Aorta (tissue), 5 donors: ENCODE results near the gene AUH. TPM values are rescaled to one million over a fixed set of nuclear protein-coding genes. Genes with fewer than 3 reads are reported as not detected.
"Not testable (repeated sequence)": the region's sequence is repeated elsewhere in the genome, so short reads cannot be mapped to it uniquely, and the experiment has no call there.

ENCODE experiments used
- ATAC-seq: fragments of 200-7000 bp; cut with Tn5 transposase; one replicate; pipeline ENCODE4 v1.9.1; 2022; ENCODE audit warnings: moderate library complexity; ENCODE audit not compliant: low FRiP score
- DNase-seq, 2 donors: peaks; one replicate each; pipeline ENCODE4 v3.0.0-alpha.2; 2020
- H3K27ac ChIP-seq, 2 donors: one replicate each; pipeline ENCODE4 v1.5.1; 2013; ENCODE audit warnings: low read length in 2 of 2, mild to moderate bottlenecking in 2 of 2, moderate library complexity in 2 of 2, control low read depth in 1 of 2, inconsistent platforms in 1 of 2, low read depth in 1 of 2
- H3K27me3 ChIP-seq, 2 donors: one replicate each; pipeline ENCODE4 v1.6.1; 2013; ENCODE audit warnings: control low read depth in 1 of 2, low read length in 1 of 2, mild to moderate bottlenecking in 1 of 2, moderate library complexity in 1 of 2; ENCODE audit not compliant: insufficient read depth in 2 of 2, control insufficient read depth in 1 of 2
- H3K36me3 ChIP-seq, 2 donors: one replicate each; pipeline ENCODE4 v1.6.1; 2013; ENCODE audit warnings: control low read depth in 1 of 2, low read length in 1 of 2, mild to moderate bottlenecking in 1 of 2; ENCODE audit not compliant: insufficient read depth in 2 of 2, control insufficient read depth in 1 of 2
- H3K4me1 ChIP-seq, 2 donors: one replicate each; pipeline ENCODE4 v1.6.1; 2013; ENCODE audit warnings: low read length in 2 of 2, control low read depth in 1 of 2, mild to moderate bottlenecking in 1 of 2, moderate library complexity in 1 of 2; ENCODE audit not compliant: insufficient read depth in 2 of 2, control insufficient read depth in 1 of 2
- H3K4me3 ChIP-seq, 2 donors: one replicate each; pipeline ENCODE4 v1.5.1; 2013; ENCODE audit warnings: low read length in 2 of 2, control low read depth in 1 of 2, mild to moderate bottlenecking in 1 of 2
- H3K9me3 ChIP-seq: one replicate; pipeline ENCODE4 v1.6.1; 2013; ENCODE audit warnings: mild to moderate bottlenecking, low read length; ENCODE audit not compliant: control insufficient read depth
- WGBS, 2 donors: extraction: QIAGEN DNeasy Blood & Tissue Kit; methylation state at CpG; one replicate each; pipeline ENCODE4 v1.1.7; 2013; 5-methylcytosine and 5-hydroxymethylcytosine counted together
- intact Hi-C, 2 donors: fragments of 100-400 bp; cut with DNase I; formaldehyde crosslinking; loops; one replicate each; pipeline versions ENCODE4 v1.14.2 to v1.15.0; 2022
- polyA plus RNA-seq, 2 donors: library from polyadenylated mRNA; stranded (reverse); fragments of 200-250 nt; gene quantifications; one replicate each; pipeline ENCODE4 v1.2.3, GENCODE V29; 2013
- total RNA-seq, 2 donors: library from RNA; stranded (reverse); fragmentation: NEBNext Ultra II Directional; extraction: Animal tissue kit (Norgen Biotek cat#: 25700); gene quantifications; one replicate each; pipeline ENCODE4 v1.2.1, GENCODE V29; 2021
- donor health status: healthy with polysubstance abuse.
- donor health status: Bipolar disorder and iron deficiency.
- donor health status: DM: no; HTN: no; CAD: no.
- donor health status: DM: no; HTN: no; CAD: no.
- donor health status: DM: yes; HTN: yes; CAD: no.

Gene AUH
- total and polyA plus RNA-seq, 4 donors, result 12.4 to 25.7 (median 14.4) TPM

DNA sequence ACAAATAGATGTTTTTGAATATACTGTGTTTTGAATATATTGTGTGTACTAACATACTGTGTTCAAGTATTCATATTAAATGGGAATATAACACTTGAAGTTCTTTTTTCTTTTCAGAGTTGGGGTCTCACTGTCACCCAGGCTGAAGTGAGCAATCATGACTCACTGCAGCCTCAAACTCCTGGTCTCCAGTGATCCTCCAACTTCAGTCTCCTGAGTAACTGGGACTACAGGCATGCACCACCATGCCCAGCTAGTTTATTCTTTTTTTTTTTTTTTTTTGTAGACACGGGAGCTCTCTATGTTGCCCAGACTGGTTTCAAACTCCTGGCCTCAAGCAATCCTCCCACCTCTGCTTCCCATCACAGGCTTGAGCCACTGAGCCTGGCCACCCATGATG lies 23.2 kb upstream of the AUH start:
- no peaks in the 10 kb centered on the region for H3K4me1 ChIP-seq
- no peak for ATAC-seq
- intact Hi-C loops, result no loop called here
- H3K27me3 ChIP-seq, result no peaks in the 10 kb centered on the region
- H3K9me3 ChIP-seq, result no peaks in the 10 kb centered on the region
- no peaks in the 10 kb centered on the region for H3K36me3 ChIP-seq
- 60 to 83% methylated on average over 1 of the region's 1 CpG for WGBS, 2 donors
- DNase-seq, result no peak
- H3K4me3 ChIP-seq, result no peak overlapping the region
- no peak overlapping the region for H3K27ac ChIP-seq

DNA sequence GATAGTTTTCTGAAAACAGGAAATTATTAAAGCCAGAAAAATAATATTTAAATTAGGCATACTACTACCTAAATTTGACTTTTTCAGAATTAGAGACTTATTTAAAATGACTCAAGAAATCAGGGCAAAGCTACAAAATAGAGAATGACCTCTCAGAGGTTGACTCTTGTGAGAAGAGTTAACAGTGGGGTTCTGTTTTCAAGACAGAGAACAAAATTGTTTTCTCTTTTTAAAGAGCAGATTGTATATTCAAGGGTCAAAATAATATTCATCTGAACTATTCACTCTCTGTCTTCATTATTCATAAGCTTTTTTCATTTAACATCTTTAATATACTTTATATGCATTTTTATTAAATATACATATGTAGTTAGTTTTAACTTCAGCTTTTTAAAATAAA lies 21.9 kb upstream of the AUH start:
- Histone ChIP-seq H3K27me3 (no peaks in the 10 kb centered on the region), H3K4me1 (no peaks in the 10 kb centered on the region), H3K9me3 (no peaks in the 10 kb centered on the region), H3K4me3 (no peak overlapping the region), H3K36me3 (no peaks in the 10 kb centered on the region), H3K27ac (no peak overlapping the region)
- DNase-seq, result no peak
- intact Hi-C loops, result no loop called here
- ATAC-seq, result no peak

DNA sequence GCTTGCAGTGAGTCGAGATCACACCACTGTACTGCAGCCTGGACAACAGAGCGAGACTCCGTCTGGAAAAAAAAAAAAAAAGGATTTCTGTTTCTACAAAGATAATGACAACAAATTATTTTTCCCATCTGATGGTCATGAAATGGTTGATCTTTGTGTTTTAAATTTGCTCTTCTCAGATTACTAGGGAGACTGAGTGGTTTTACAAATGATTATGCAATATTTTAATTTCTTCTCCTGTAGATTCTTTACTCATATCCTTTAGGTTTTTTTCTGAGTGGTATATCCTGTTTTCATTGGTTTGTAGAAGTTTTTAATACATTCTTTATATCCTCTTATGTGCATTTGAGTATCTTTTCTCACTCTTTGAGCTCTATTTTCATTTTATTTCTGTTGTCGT lies 20.6 kb upstream of the AUH start:
- Histone ChIP-seq H3K4me3 (no peak overlapping the region), H3K36me3 (no peaks in the 10 kb centered on the region), H3K27me3 (no peaks in the 10 kb centered on the region), H3K9me3 (no peaks in the 10 kb centered on the region), H3K4me1 (no peaks in the 10 kb centered on the region), H3K27ac (no peak overlapping the region)
- intact Hi-C loops, result no loop called here
- 92% methylated on average over 4 of the region's 4 CpGs for WGBS, 2 donors
- ATAC-seq, result no peak
- no peak for DNase-seq

DNA sequence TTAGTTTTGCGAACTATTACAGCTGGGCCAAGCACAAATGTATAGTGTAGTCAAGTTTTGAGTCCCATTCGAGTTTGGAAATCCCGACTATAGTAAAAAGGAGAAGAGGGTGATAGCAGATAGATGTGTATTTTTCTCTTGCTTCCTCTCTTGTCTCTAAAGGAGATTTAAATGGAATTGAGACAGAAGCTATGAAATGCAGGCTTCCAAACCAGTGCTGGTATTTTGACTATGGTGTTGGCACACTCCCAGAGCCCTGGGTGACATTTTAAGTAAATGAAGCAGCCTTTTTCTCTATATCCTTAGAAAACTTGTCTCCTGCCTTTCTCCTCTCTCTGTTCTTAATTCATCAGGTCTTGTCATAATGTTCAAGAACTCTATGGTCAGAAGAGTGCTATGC lies 17.7 kb upstream of the AUH start:
- 60 to 72% methylated on average over 3 of the region's 3 CpGs for WGBS, 2 donors
- ATAC-seq, result no peak
- no peak overlapping the region for H3K4me3 ChIP-seq
- no peaks in the 10 kb centered on the region for H3K27me3 ChIP-seq
- no peaks in the 10 kb centered on the region for H3K36me3 ChIP-seq
- intact Hi-C loops, result no loop called here
- no peaks in the 10 kb centered on the region for H3K9me3 ChIP-seq
- DNase-seq, result no peak
- no peaks in the 10 kb centered on the region for H3K4me1 ChIP-seq
- H3K27ac ChIP-seq, result no peak overlapping the region

DNA sequence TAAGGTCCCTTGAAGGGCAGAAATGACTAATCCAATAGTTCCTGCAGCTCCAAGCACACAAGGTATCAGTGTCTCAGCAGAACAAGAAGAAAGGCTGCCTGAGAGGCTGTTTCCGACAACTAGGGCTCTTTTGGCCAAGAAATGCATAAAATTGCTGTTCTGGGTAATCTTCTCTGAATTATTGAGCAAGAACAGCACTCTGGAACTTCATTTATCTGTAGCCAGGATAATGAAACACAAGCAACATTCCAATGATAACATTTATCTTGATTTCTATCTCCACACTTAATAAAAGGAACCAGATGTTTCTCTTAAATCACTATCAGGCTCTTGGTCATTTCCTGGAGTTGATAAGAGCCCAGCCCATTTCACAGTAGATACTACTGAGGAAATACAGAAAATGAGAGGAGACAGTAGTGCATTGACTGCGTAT lies 17.0 kb upstream of the AUH start:
- Histone ChIP-seq H3K4me3 (no peak overlapping the region), H3K4me1 (no peaks in the 10 kb centered on the region), H3K36me3 (no peaks in the 10 kb centered on the region), H3K27me3 (no peaks in the 10 kb centered on the region), H3K27ac (no peak overlapping the region), H3K9me3 (no peaks in the 10 kb centered on the region)
- ATAC-seq (peak; percentile 66), DNase-seq (no peak)
- WGBS, 2 donors, result 81 to 82% methylated on average over 2 of the region's 2 CpGs
- intact Hi-C loops, result no loop called here

DNA sequence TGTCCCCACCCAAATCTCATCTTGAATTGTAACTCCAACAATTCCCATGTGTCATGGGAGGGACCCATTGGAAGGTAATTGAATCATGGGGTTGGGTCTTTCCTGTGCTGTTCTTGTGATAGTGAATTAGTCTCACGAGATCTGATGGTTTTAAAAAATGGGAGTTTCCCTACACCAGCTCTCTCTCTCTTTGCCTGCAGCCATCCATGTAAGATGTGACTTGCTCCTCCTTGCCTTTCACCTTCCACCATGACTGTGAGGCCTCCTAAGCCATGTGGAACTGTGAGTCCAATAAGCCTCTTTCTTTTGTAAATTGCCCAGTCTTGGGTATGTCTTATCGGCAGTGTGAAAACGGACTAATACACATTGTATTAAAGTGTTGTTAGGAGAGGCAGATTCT lies 16.3 kb upstream of the AUH start:
- H3K9me3 ChIP-seq, H3K4me3 ChIP-seq, H3K4me1 ChIP-seq, H3K27me3 ChIP-seq, H3K36me3 ChIP-seq, DNase-seq, intact Hi-C loops, H3K27ac ChIP-seq, ATAC-seq: not testable (repeated sequence)
- WGBS, 2 donors, result 94 to 99% methylated on average over 3 of the region's 3 CpGs

DNA sequence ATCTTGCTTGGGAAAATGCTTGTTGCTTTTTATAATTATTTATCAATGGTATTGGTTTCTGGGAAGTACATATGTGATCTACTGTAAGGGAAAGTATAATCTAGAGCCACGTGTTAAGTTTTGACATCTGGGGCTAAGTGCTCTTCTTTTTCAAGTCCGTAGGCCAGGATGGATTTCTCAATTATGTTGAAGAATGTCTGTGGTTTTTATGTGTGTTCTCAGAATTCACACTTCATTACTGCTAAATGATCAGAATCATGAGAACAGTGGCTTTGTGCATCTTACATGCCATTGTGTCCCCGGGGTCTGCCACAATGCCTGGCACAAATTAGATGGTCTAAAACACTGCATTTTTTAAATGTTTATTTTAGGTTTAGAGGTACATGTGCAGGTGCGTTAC lies 14.5 kb upstream of the AUH start:
- intact Hi-C loops, result no loop called here
- Histone ChIP-seq H3K36me3 (no peaks in the 10 kb centered on the region), H3K27me3 (no peaks in the 10 kb centered on the region), H3K9me3 (no peaks in the 10 kb centered on the region), H3K4me1 (no peaks in the 10 kb centered on the region), H3K27ac (no peak overlapping the region), H3K4me3 (no peak overlapping the region)
- DNase-seq (no peak), ATAC-seq (no peak)
- 85 to 86% methylated on average over 4 of the region's 4 CpGs for WGBS, 2 donors

DNA sequence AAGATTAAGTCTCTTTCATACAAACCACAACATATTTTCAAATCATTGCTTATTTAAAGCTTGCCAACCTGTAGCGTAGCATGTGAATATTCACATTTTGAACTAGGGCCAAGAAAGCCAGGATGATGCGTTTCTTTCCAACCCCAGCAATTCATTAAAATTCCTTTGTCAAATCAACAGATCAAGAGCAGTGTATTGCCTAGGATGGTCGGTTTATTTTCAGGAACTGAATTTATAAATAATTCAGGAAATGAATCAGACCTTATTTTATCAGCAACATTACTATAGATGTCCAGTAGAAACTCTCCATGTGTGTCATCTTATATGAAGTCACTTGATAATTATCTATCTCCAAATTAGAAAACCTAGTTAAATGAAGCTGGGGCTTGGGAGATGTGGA lies 13.2 kb upstream of the AUH start:
- Histone ChIP-seq H3K27me3 (no peaks in the 10 kb centered on the region), H3K27ac (no peak overlapping the region), H3K4me1 (no peaks in the 10 kb centered on the region), H3K4me3 (no peak overlapping the region), H3K9me3 (no peaks in the 10 kb centered on the region), H3K36me3 (no peaks in the 10 kb centered on the region)
- intact Hi-C loops, result no loop called here
- no peak for DNase-seq
- no peak for ATAC-seq
- WGBS, 2 donors, result 15 to 22% methylated on average over 3 of the region's 3 CpGs

DNA sequence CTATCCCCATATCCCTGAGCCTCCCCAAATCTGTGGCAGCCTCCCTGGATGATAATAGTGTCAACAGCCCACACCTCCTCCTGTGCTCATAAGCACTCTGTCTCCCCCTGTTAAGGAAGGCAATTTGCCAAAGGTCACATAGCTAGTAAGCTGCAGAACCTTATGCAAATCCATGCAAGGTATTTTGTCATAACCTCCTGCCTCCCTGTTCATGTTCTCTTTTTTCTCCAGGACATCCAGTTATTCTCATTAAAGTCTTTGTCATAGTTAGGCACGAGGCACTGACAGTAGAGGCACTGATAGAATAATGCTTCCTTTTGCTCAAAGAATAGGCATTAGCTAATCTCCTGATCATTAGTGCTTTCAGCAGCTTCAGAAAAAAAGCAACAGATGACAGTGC lies 10.2 kb upstream of the AUH start:
- H3K4me1 ChIP-seq, result no peaks in the 10 kb centered on the region
- DNase-seq (no peak), ATAC-seq (no peak)
- no peaks in the 10 kb centered on the region for H3K9me3 ChIP-seq
- no peak overlapping the region for H3K27ac ChIP-seq
- 74 to 89% methylated on average over 1 of the region's 1 CpG for WGBS, 2 donors
- no peaks in the 10 kb centered on the region for H3K36me3 ChIP-seq
- intact Hi-C loops, result no loop called here
- no peak overlapping the region for H3K4me3 ChIP-seq
- no peaks in the 10 kb centered on the region for H3K27me3 ChIP-seq
